Measurements from ENCODE around the gene CD28.

Gene CD28

DNA sequence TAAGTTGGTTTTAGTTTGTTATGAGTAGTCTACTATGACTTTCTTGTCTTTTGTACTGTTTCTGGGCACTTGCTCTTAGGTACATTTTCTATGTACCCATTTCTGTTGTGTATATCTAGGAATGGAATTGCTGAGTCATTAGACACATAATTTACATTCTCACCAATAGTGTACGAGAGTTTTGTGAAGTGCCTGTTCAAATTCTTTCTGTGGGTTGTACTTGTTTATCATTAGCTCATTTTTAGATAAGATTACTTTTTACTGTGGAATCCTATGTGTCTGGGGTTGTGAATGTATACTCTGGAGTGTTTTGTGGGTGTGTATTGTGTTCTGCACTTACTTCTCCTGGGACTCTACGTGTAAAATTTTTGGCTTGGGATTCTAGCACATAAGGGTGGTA is 36.6 kb upstream of the CD28 start:
- H3K4ac ChIP-seq (ENCODE audit: low read depth, low read length): no peak overlapping the region
- H3K27me3 ChIP-seq (ENCODE audit: insufficient read depth, low read length): no peaks in the 10 kb centered on the region
- no peaks in the 10 kb centered on the region for H3K79me1 ChIP-seq (ENCODE audit: low read length)
- no peak overlapping the region for H3K4me2 ChIP-seq (ENCODE audit: low read length)
- H3K9me3 ChIP-seq (ENCODE audit: insufficient read depth, low read depth, low read length): no peaks in the 10 kb centered on the region
- no peak overlapping the region for H2AK5ac ChIP-seq (ENCODE audit: low read length)
- H4K8ac ChIP-seq (ENCODE audit: low read depth, low read length): no peak overlapping the region
- H3K79me2 ChIP-seq (ENCODE audit: control insufficient read depth, insufficient read depth, low read length, poor library complexity): no peaks in the 10 kb centered on the region
- H3K18ac ChIP-seq (ENCODE audit: low read length): no peak overlapping the region
- no peak overlapping the region for H3K14ac ChIP-seq (ENCODE audit: low read length)
- H3K23ac ChIP-seq (ENCODE audit: low read length): no peak overlapping the region
- no peak overlapping the region for H4K12ac ChIP-seq (ENCODE audit: low read depth, low read length)
- no peaks in the 10 kb centered on the region for H3K4me1 ChIP-seq (ENCODE audit: control insufficient read depth in 1 of 2, insufficient read depth in 2 of 2, low read length in 2 of 2)
- no peak overlapping the region for H2BK120ac ChIP-seq (ENCODE audit: insufficient read depth, low read length, poor library complexity)
- DNase-seq: peak; percentile 25 to 87
- H2BK12ac ChIP-seq (ENCODE audit: low read length): no peak overlapping the region
- H4K91ac ChIP-seq (ENCODE audit: low read depth, low read length): no peak overlapping the region
- H3K27ac ChIP-seq (ENCODE audit: low read depth, low read length): no peak overlapping the region
- no CpG with 5 or more reads among the region's 2 CpGs for WGBS (ENCODE audit: extremely low coverage, insufficient coverage, insufficient read length)
- no peak overlapping the region for H3K9ac ChIP-seq (ENCODE audit: low read length)
- H3K4me3 ChIP-seq (ENCODE audit: low read depth, low read length): no peak overlapping the region
- no peaks in the 10 kb centered on the region for H3K36me3 ChIP-seq (ENCODE audit: control insufficient read depth in 1 of 2, insufficient read depth in 2 of 2, low read length in 2 of 2)
- H2AFZ ChIP-seq (ENCODE audit: insufficient read depth, low read length, poor library complexity): no peak overlapping the region
- H2BK5ac ChIP-seq (ENCODE audit: low read depth, low read length, poor library complexity): no peak overlapping the region

DNA sequence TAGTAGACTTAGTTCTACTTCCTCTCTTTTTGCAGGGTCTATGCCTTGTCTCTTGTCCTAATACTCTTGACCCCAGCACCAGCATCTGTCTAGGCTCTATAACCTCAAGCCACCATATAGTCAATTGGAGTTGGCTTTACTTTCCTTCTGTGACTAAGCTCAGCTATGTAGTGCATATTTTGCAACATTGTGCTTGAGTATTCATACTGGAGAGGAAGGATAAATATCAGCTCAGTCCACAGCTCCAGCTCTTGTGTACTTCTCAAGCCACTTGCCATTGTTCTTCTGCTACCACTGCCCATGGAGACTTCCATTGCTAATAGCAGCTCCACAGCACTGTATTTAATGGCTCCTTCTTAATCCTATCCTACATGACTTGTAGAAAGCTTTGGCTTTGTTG is 35.5 kb upstream of the CD28 start:
- no peak overlapping the region for H2BK12ac ChIP-seq (ENCODE audit: low read length)
- no peak overlapping the region for H3K23ac ChIP-seq (ENCODE audit: low read length)
- no peak overlapping the region for H3K4ac ChIP-seq (ENCODE audit: low read depth, low read length)
- no peak overlapping the region for H2BK120ac ChIP-seq (ENCODE audit: insufficient read depth, low read length, poor library complexity)
- no peak overlapping the region for H4K8ac ChIP-seq (ENCODE audit: low read depth, low read length)
- H3K18ac ChIP-seq (ENCODE audit: low read length): no peak overlapping the region
- DNase-seq: peak in 1 of 2 donors; percentile 73
- H3K14ac ChIP-seq (ENCODE audit: low read length): no peak overlapping the region
- no peak overlapping the region for H3K27ac ChIP-seq (ENCODE audit: low read depth, low read length)
- no peak overlapping the region for H3K4me2 ChIP-seq (ENCODE audit: low read length)
- no peak overlapping the region for H2AFZ ChIP-seq (ENCODE audit: insufficient read depth, low read length, poor library complexity)
- no peak overlapping the region for H4K91ac ChIP-seq (ENCODE audit: low read depth, low read length)
- no peaks in the 10 kb centered on the region for H3K79me2 ChIP-seq (ENCODE audit: control insufficient read depth, insufficient read depth, low read length, poor library complexity)
- no peak overlapping the region for H2AK5ac ChIP-seq (ENCODE audit: low read length)
- no peak overlapping the region for H2BK5ac ChIP-seq (ENCODE audit: low read depth, low read length, poor library complexity)
- no peaks in the 10 kb centered on the region for H3K36me3 ChIP-seq (ENCODE audit: control insufficient read depth in 1 of 2, insufficient read depth in 2 of 2, low read length in 2 of 2)
- H3K27me3 ChIP-seq (ENCODE audit: insufficient read depth, low read length): no peaks in the 10 kb centered on the region
- H3K79me1 ChIP-seq (ENCODE audit: low read length): no peaks in the 10 kb centered on the region
- H3K9me3 ChIP-seq (ENCODE audit: insufficient read depth, low read depth, low read length): no peaks in the 10 kb centered on the region
- H3K4me3 ChIP-seq (ENCODE audit: low read depth, low read length): no peak overlapping the region
- H3K9ac ChIP-seq (ENCODE audit: low read length): no peak overlapping the region
- no peak overlapping the region for H4K12ac ChIP-seq (ENCODE audit: low read depth, low read length)
- H3K4me1 ChIP-seq (ENCODE audit: control insufficient read depth in 1 of 2, insufficient read depth in 2 of 2, low read length in 2 of 2): no peaks in the 10 kb centered on the region

DNA sequence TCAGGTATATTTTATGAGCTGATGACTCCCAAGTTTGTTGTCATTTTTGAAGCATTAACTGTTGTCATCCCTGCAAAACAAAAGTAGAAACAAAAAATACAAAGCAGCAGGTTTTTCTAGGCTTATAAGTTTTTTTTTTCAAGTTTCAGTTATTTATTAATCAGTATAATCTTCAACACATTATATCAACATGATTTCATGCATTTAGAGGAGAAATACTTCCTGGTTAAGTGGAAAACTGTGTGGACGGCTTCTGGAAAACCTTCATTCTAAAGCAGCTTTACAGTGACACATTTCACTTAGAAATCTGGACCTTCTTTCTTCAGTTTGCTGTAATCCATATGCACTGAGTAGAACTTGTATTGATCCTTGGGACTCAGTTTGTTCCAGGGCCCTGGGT is 34.6 kb upstream of the CD28 start:
- Histone ChIP-seq H2BK12ac (ENCODE audit: low read length) (no peak overlapping the region), H4K91ac (ENCODE audit: low read depth, low read length) (no peak overlapping the region), H2AFZ (ENCODE audit: insufficient read depth, low read length, poor library complexity) (no peak overlapping the region), H3K4me2 (ENCODE audit: low read length) (no peak overlapping the region), H2AK5ac (ENCODE audit: low read length) (no peak overlapping the region), H3K9ac (ENCODE audit: low read length) (no peak overlapping the region), H3K23ac (ENCODE audit: low read length) (no peak overlapping the region), H3K36me3 (ENCODE audit: control insufficient read depth in 1 of 2, insufficient read depth in 2 of 2, low read length in 2 of 2) (no peaks in the 10 kb centered on the region), H3K4me3 (ENCODE audit: low read depth, low read length) (no peak overlapping the region), H2BK120ac (ENCODE audit: insufficient read depth, low read length, poor library complexity) (no peak overlapping the region), H3K14ac (ENCODE audit: low read length) (no peak overlapping the region), H3K4ac (ENCODE audit: low read depth, low read length) (no peak overlapping the region), H4K12ac (ENCODE audit: low read depth, low read length) (no peak overlapping the region), H3K79me2 (ENCODE audit: control insufficient read depth, insufficient read depth, low read length, poor library complexity) (no peaks in the 10 kb centered on the region), H3K79me1 (ENCODE audit: low read length) (no peaks in the 10 kb centered on the region), H3K18ac (ENCODE audit: low read length) (no peak overlapping the region), H4K8ac (ENCODE audit: low read depth, low read length) (no peak overlapping the region), H3K4me1 (ENCODE audit: control insufficient read depth in 1 of 2, insufficient read depth in 2 of 2, low read length in 2 of 2) (no peaks in the 10 kb centered on the region), H3K27ac (ENCODE audit: low read depth, low read length) (no peak overlapping the region), H3K27me3 (ENCODE audit: insufficient read depth, low read length) (no peaks in the 10 kb centered on the region), H3K9me3 (ENCODE audit: insufficient read depth, low read depth, low read length) (no peaks in the 10 kb centered on the region), H2BK5ac (ENCODE audit: low read depth, low read length, poor library complexity) (no peak overlapping the region)
- WGBS (ENCODE audit: extremely low coverage, insufficient coverage, insufficient read length): no CpG with 5 or more reads among the region's 1 CpG
- no peak for DNase-seq

DNA sequence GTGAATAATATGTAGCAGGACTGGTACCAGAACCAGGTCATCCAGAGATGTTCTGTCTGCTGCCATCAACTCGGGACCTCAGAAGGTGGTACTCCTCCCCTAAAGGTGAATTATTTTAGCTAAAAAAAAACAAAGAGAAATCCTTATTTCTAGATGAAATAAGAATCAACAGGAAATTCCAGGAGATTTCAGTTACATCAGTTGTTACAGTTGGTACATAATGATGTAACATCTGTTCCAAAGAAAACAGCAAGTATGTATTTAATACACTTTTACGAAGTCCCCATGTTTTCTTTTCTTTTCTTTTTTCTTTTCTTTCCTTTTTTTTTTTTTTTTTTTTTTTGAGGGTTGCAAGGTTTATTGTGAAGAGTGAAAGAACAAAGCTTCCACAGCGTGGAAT is 33.6 kb upstream of the CD28 start:
- Histone ChIP-seq H3K4ac (ENCODE audit: low read depth, low read length) (no peak overlapping the region), H3K4me1 (ENCODE audit: control insufficient read depth in 1 of 2, insufficient read depth in 2 of 2, low read length in 2 of 2) (no peaks in the 10 kb centered on the region), H3K79me2 (ENCODE audit: control insufficient read depth, insufficient read depth, low read length, poor library complexity) (no peaks in the 10 kb centered on the region), H2BK5ac (ENCODE audit: low read depth, low read length, poor library complexity) (no peak overlapping the region), H4K8ac (ENCODE audit: low read depth, low read length) (no peak overlapping the region), H2BK120ac (ENCODE audit: insufficient read depth, low read length, poor library complexity) (no peak overlapping the region), H3K9me3 (ENCODE audit: insufficient read depth, low read depth, low read length) (no peaks in the 10 kb centered on the region), H2AK5ac (ENCODE audit: low read length) (no peak overlapping the region), H3K14ac (ENCODE audit: low read length) (no peak overlapping the region), H3K4me2 (ENCODE audit: low read length) (no peak overlapping the region), H3K27ac (ENCODE audit: low read depth, low read length) (no peak overlapping the region), H3K36me3 (ENCODE audit: control insufficient read depth in 1 of 2, insufficient read depth in 2 of 2, low read length in 2 of 2) (no peaks in the 10 kb centered on the region), H3K79me1 (ENCODE audit: low read length) (no peaks in the 10 kb centered on the region), H3K18ac (ENCODE audit: low read length) (no peak overlapping the region), H3K27me3 (ENCODE audit: insufficient read depth, low read length) (no peaks in the 10 kb centered on the region), H4K12ac (ENCODE audit: low read depth, low read length) (no peak overlapping the region), H2AFZ (ENCODE audit: insufficient read depth, low read length, poor library complexity) (no peak overlapping the region), H3K23ac (ENCODE audit: low read length) (no peak overlapping the region), H4K91ac (ENCODE audit: low read depth, low read length) (no peak overlapping the region), H3K9ac (ENCODE audit: low read length) (no peak overlapping the region), H3K4me3 (ENCODE audit: low read depth, low read length) (no peak overlapping the region), H2BK12ac (ENCODE audit: low read length) (no peak overlapping the region)
- no CpG with 5 or more reads among the region's 3 CpGs for WGBS (ENCODE audit: extremely low coverage, insufficient coverage, insufficient read length)
- DNase-seq: no peak

DNA sequence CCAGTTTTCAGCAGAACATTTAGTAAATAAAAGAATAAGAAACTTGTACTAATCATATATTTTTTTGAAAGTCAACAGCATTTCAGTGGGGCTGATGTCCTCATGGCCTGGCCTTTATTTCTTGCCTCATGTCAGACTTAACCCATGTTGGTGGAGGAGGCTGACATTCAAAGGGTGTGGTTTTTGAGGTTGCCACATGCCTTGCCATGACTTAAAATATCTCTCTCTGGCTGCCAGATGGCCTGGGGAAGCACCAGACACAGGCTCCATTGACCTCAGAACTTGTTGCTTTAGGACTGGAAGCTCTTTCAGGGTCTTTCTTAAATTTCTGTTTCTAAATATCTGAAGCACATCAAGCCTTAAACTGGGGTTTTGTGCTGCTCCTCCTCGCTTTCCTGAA is 32.5 kb upstream of the CD28 start:
- H3K18ac ChIP-seq (ENCODE audit: low read length): no peak overlapping the region
- H2AFZ ChIP-seq (ENCODE audit: insufficient read depth, low read length, poor library complexity): no peak overlapping the region
- no peak for DNase-seq
- H4K12ac ChIP-seq (ENCODE audit: low read depth, low read length): no peak overlapping the region
- H3K9ac ChIP-seq (ENCODE audit: low read length): no peak overlapping the region
- no peaks in the 10 kb centered on the region for H3K79me1 ChIP-seq (ENCODE audit: low read length)
- no peaks in the 10 kb centered on the region for H3K79me2 ChIP-seq (ENCODE audit: control insufficient read depth, insufficient read depth, low read length, poor library complexity)
- H2BK120ac ChIP-seq (ENCODE audit: insufficient read depth, low read length, poor library complexity): no peak overlapping the region
- no peak overlapping the region for H4K8ac ChIP-seq (ENCODE audit: low read depth, low read length)
- no peak overlapping the region for H3K14ac ChIP-seq (ENCODE audit: low read length)
- H3K27me3 ChIP-seq (ENCODE audit: insufficient read depth, low read length): no peaks in the 10 kb centered on the region
- H3K27ac ChIP-seq (ENCODE audit: low read depth, low read length): no peak overlapping the region
- WGBS (ENCODE audit: extremely low coverage, insufficient coverage, insufficient read length): no CpG with 5 or more reads among the region's 1 CpG
- H3K23ac ChIP-seq (ENCODE audit: low read length): no peak overlapping the region
- no peak overlapping the region for H2AK5ac ChIP-seq (ENCODE audit: low read length)
- no peak overlapping the region for H2BK5ac ChIP-seq (ENCODE audit: low read depth, low read length, poor library complexity)
- no peak overlapping the region for H2BK12ac ChIP-seq (ENCODE audit: low read length)
- H3K4me2 ChIP-seq (ENCODE audit: low read length): no peak overlapping the region
- H4K91ac ChIP-seq (ENCODE audit: low read depth, low read length): no peak overlapping the region
- H3K36me3 ChIP-seq (ENCODE audit: control insufficient read depth in 1 of 2, insufficient read depth in 2 of 2, low read length in 2 of 2): no peaks in the 10 kb centered on the region
- no peak overlapping the region for H3K4me3 ChIP-seq (ENCODE audit: low read depth, low read length)
- H3K4ac ChIP-seq (ENCODE audit: low read depth, low read length): no peak overlapping the region
- no peaks in the 10 kb centered on the region for H3K9me3 ChIP-seq (ENCODE audit: insufficient read depth, low read depth, low read length)
- no peaks in the 10 kb centered on the region for H3K4me1 ChIP-seq (ENCODE audit: control insufficient read depth in 1 of 2, insufficient read depth in 2 of 2, low read length in 2 of 2)

Data from trophoblast cell (in vitro differentiated cells and primary cell).